DMS114 treated with DMSO at 0.1 percent for 48 hours (cell line): ENCODE measurements around the gene MAGEB2.
"Not testable (repeated sequence)": the region's sequence is repeated elsewhere in the genome, so short reads cannot be mapped to it uniquely, and the experiment has no call there.

Experiments used
- DNase-seq: peaks from one replicate; lab custom pipeline; 2025; ENCODE audit not compliant: unreplicated experiment; lab: John Stamatoyannopoulos, UW

Gene MAGEB2, protein sequence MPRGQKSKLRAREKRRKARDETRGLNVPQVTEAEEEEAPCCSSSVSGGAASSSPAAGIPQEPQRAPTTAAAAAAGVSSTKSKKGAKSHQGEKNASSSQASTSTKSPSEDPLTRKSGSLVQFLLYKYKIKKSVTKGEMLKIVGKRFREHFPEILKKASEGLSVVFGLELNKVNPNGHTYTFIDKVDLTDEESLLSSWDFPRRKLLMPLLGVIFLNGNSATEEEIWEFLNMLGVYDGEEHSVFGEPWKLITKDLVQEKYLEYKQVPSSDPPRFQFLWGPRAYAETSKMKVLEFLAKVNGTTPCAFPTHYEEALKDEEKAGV

DNA sequence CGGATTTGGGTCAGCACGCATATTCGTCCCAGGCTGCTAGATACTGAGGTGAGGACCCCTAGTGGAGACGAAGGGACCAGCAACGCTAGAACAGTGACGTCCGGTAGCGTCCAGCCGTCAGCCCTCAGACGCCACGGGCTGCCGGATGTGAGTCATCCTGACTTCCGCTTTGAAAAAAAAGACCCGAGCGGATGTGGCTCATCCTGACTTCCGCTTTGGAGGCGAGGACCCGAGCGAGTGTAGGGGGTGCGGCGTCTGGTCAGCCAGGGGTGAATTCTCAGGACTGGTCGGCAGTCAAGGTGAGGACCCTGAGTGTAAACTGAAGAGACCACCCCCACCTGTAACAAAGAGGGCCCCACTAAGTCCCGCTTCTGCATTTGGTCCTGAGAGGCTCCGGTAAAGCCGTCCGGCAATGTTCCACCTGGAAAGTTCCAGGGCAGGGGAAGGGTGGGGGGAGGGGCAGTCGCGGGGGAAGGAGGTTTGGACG, at the start of gene MAGEB2:
Gene MAGEB2, plus strand, starts transcription at position 207 of the 487 bp plus-strand sequence. CDS start 3,018 bp downstream, outside the sequence.
- DNase-seq: no peak

DNA sequence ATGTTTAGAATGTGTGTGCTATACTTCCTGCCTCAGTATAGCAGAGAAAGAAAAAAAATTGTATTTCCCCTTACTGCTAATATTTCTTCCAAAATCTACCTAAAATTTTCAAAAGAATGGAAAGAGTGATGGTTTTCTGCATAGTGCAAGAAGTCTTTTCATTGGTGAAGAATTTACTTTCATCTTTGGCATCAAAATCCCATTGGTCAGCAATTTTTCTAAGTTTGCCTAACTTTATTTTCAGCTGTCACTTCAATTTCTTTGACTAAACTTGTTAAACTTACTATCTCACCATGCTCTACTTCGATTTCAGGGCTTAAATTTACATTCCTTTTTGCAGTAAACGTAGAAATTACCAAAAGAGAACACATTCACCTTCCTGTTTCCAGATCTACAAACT, 44.5 kb upstream of the MAGEB2 start:
- no peak for DNase-seq

DNA sequence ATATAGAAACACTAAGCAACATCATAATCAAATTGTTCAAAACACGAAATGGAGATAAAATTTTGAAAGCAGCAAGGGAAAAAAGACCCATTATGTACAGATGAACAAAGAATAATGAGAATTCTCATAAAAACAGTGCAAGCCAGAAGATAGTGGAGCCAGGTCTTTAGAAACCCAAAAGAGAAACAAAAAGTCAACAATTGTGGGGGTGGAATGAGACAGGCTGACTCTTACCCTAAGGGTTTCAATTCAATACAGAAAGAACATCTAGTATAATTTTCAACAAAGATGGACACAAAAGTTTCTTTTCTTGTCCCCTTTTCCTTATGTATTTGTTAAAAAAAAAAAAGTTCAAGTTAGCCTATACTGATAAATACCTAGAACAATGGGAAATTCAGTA, 34.0 kb upstream of the MAGEB2 start:
- DNase-seq: no peak

DNA sequence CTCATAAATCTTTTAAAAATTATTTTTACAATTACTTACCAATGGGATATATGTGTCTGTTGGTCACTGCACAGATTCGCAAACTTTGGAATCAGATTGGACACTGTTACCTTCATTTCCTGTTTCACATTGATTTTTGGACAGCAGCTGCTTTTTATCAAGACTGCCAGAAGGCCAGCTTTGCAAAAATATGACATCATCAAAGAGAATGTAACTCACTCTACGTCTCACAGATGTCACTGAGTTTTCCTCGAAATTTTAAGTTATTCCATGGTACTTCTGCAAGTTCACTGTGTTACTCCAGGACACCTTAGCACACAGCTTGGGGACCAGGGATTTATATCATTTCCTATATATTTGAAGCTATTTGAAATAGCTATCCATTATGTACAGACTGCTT, 31.8 kb upstream of the MAGEB2 start:
- DNase-seq: no peak

DNA sequence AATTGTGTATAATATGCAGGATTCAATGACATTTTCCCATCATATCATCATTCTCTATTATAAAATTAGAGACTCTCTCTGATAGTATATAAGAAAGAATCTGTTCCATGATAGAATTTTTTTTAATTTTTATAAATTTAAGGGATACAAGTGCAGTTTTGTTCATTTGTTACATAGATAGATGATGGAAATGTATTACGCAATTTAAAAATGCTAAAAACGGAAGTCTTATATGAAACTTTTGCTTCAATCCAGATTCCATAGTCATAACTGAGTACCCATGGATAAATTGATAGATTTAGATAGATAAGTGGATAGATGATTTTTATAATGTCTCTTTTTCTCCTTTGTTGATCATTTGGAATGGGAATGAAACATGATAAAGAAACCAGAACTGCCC, 24.9 kb upstream of the MAGEB2 start:
- DNase-seq: no peak

DNA sequence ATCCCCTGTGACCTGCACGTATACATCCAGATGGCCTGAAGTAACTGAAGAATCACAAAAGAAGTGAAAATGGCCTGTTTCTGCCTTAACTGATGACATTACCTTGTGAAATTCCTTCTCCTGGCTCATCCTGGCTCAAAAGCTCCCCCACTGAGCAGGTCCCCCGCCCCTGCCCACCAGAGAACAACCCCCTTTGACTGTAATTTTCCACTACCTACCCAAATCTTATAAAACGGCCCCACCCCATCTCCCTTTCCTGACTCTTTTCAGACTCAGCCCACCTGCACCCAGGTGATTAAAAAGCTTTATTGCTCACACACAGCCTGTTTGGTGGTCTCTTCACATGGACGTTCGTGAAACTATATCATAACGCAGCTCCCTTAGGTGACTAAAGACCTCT, 21.5 kb upstream of the MAGEB2 start:
- not testable (repeated sequence) for DNase-seq

DNA sequence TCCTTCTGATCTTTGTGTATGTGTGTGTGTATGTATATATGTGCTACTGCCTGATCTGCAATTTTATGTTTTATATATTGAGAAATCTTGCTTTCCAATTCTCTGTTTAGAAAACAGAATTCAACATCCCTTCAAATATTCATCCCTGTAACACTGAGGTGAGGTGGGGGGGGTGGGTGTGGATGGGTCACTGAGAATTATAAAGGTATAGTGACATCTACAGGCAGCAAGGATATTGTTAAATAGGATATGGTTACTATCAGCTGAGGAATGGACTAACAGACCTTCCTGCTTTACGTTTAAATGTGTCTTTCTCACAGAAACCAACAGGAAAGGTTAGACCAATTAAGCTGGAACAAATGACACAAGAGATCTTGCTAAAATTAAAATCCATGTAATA, 19.0 kb upstream of the MAGEB2 start:
- DNase-seq: no peak

DNA sequence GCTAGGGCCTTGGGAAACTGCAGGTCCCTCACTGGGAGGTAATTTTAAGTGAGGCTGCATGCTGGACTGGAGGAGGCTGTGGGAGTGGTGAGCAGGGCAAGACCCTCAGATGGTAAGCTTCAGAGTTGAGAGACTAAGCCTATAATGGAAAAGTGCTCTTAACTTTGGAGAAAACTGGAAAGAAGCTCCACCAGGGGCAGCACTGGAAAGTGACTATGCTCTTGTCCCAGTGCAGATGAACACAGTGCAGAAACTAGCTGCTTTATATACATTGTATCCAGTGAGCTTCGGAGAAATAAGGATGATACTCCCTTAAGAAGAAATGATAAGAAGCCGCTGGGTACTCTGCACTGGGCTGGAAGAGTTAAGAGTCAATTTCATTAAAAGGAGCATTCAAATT, 3.2 kb upstream of the MAGEB2 start:
- DNase-seq: no peak

DNA sequence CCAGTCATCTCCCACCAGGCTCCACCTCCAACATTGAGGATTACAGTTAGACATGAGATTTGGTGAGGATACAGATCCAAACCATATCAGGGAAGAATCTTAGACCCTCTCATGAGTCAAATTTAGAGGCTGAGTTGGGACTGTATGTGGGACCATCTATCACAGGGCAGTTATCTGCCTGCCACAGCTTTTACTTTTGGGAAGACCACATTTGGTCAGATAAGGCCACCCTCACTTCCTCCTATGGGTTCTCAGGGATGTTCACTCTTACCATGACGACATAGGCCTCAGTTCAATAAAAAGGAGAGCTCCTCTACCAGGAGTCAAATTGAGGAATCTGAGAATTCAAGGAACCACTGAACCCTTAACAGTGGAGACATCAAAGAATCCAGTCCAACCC, 2.1 kb downstream of the MAGEB2 start:
- no peak for DNase-seq

DNA sequence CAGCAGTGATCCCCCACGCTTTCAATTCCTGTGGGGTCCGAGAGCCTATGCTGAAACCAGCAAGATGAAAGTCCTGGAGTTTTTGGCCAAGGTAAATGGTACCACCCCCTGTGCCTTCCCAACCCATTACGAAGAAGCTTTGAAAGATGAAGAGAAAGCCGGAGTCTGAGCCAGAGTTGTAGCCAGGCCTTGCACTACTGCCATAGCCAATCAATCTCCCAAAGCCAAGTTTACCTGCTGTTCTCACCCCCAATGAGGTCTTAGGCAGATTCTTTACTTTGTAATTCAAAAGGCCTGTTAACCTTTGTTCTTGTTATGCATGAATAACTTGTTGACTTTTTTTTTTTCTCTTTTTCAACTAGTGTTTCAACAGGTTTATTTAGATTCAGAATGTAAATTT, 4.0 kb downstream of the MAGEB2 start:
- DNase-seq: no peak

DNA sequence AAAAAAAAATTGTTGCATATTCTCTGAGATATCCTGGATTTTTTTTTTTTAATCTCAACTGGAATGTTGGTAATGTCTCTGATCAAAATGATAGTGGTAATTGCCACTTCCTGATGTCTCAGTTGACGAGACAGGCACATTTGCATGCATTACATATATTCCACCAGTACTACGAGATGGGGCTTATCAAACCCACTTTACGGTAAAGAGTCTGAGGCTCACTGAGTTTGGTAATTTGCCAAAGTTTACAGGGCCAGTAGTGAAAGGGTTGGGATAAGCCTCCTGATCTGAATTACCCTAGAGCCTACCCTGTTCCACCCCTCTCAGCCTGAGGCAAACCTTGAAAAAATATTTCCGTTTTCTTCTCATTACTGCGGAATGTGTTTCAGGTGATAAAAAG, 5.3 kb downstream of the MAGEB2 start:
- DNase-seq: no peak

DNA sequence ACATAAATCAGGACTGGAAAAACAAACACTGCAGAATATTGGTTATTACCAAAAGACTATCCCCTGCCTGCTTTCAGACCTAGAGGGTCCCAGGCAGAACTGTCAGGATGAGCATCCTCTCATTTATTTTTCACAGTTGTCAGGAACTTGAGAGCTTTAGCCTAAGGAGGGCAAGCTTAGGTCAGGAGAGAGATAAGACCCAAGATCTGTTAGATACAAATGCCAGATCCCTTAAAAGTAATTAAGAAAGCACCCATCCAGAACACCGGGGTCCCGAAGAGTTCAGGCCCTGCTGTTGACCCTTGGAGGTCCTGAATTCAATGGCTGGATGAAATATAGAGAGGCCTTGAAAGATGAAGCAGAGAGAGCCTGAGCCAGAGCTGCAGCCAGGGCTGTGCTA, 9.2 kb downstream of the MAGEB2 start:
- no peak for DNase-seq

DNA sequence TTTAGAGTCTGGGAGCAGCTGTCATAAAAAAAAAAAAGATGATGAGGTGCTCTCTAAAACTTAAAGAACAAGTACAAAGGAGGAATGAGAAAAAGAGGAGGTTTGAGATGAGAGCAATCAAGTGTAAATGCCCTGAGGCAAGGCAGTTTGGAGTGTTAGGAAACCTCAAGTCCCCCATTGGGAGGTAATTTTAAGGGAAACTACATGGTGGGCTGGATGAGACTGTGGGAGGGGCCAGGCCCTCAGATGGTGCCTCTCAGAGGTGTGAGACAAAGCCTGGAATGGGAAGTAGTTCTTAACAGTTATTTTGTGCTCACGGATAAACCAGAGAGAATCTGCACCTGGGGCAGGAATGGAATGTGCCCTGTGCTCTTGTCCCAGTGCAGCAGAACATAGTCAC, 13.2 kb downstream of the MAGEB2 start:
- no peak for DNase-seq

DNA sequence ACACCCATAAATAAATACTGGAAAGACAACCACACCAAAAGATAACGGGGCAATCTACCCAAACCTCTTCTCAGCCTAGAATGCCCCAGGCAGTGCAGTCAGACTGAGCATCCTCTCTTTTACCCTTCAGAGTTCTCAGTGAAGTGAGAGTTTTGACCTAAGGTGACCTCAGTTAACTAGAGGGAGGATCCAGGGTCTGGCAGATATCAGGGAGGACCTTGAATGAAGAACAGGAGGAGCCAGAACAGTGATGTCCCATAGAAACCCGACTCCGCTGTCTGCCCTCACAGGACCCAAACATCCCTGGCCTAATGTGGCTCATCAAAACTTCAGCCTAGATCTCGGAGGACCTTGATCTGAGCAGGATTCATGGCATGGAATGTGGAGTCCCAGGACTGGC, 15.0 kb downstream of the MAGEB2 start, which contains the start of gene MAGEB3:
Gene MAGEB3, plus strand, starts transcription at position 263 of the 400 bp plus-strand sequence. CDS start 5,268 bp downstream, outside the sequence.
- no peak for DNase-seq

DNA sequence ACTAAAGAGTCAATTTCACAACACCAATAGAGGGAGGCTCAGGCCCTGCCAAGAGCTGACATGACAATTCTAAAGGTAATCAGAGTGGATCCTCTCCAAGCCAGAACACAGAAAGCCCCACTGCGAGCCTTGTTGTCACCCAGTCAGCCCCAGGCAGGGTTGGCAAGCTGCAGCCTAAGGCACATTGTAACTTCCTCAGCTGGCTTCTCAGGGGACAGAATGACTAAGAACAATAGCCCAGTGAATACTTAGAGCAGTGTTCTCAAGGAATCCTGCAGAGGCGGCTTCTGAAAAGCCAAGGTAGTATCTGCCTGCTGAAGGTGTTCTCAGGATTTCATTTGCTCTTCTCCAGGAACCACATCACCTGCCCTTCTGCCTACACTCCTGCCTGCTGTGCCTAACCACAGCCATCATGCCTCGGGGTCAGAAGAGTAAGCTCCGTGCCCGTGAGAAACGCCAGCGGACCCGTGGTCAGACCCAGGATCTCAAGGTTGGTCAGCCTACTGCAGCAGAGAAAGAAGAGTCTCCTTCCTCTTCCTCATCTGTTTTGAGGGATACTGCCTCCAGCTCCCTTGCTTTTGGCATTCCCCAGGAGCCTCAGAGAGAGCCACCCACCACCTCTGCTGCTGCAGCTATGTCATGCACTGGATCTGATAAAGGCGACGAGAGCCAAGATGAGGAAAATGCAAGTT, 26.5 kb downstream of the MAGEB2 start, which contains the start of gene MAGEB4:
Gene MAGEB4, plus strand, starts transcription at position 277 of the 692 bp plus-strand sequence. Its CDS starts 136 bp downstream, at position 413.
- no peak for DNase-seq

DNA sequence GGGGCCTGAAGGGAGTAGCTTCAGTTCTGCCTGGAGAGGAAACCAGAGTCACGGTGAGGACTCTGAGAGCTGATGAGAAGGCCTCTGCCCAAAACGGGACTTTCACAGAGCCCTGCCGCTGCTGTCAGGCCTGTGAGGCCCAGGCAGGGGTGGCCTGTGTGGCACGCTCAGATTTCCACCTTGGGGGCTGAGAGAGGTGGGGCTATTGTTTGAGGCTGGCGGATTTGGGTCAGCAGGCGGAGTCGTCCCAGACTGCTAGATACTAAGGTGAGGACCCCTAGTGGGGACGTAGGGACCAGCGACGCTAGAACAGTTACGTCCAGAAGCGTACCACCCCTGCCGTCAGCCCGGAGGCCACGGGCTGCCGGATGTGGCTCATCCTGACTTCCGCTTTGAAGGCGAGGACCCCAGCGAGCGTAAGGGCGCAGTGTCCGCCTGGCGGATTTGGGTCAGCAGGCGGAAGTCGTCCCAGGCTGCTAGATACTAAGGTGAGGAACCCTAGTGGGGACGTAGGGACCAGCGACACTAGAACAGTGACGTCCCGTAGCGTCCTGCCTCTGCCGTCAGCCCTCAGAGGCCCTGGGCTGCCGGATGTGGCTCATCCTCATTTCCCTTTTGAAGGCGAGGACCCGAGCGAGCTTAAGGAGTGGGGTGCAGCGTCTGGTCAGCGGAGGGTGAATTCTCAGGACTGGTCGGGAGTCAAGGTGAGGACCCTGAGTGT, 31.6 kb downstream of the MAGEB2 start, which contains the start of gene MAGEB1:
Gene MAGEB1, plus strand, starts transcription at position 378 of the 721 bp plus-strand sequence. CDS start 3,348 bp downstream, outside the sequence.
- DNase-seq: no peak

DNA sequence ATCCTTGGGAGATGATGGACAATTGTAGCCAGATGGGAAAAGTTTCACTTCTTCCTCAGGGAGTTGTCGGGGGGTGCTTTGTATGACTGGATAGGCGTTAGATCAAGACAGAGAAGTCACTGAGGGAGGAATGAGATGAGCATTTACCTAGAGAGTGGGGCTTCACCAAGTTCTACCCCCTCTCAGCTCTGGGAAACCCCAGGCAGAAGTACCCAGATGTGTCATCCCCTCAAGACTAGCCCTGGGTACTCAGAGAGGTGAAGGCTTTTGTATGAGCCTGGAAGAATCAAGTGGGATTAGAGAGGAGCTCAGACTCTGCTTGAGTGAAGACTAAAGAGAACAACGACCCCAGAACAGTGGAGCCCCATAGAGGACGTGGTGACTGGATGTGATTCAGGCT, 33.5 kb downstream of the MAGEB2 start:
- no peak for DNase-seq

DNA sequence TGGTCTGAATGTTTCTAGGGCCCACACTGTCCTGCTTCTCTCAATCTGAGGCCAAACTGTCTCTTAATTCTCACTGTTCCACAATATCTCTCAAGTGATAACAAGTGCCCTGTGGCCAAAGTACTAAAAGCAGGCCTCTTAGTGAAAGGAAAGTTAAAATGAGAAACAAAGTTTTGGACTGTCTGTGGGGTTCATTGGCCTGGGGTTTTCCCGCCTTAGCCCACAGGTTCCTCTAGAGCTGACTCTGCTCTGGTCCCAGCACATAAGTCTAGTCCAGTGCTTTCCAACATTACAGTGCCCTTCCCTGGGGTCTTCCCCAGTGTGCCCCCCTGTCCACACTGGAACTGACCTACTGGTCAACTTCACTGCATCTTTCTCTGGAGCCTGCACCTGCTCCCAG, 37.9 kb downstream of the MAGEB2 start:
- no peak for DNase-seq

DNA sequence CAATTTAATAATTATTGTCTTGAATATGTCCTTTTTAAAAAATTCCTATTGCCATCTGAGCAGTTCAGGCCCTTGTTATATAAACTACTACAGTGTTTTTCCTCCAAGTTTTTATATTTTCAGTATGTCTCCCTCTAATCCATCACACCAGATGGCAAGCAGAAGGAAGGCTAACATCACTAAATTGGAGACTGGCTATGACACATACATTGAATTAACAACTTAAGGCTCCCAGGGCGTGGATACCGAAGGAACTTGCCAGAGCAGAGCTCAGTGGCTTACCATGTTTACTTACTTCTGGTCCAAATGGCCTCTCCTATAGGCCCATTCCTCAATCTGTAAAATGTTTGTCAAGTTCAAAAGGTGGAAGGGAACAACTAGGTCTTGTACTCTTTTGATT, 44.6 kb downstream of the MAGEB2 start:
- DNase-seq: no peak

DNA sequence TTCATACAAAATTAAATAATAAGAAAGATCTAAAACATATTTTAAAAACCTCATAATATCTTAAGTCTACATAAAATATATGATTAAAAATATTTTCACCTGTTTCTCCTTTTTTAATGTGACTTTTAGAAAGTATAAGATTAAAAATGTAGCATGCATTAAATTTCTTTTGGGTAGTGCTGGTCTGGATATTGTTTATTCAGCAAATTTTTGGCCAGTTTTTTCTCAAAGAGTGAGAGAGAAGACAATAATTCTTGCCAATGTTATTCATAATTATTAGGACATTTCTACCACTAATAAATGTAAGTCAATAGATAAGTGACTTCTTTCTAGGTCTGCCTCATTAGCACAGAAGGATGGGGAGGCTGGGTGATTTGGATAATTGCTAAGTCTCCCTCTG, 45.6 kb downstream of the MAGEB2 start:
- no peak for DNase-seq

DNA sequence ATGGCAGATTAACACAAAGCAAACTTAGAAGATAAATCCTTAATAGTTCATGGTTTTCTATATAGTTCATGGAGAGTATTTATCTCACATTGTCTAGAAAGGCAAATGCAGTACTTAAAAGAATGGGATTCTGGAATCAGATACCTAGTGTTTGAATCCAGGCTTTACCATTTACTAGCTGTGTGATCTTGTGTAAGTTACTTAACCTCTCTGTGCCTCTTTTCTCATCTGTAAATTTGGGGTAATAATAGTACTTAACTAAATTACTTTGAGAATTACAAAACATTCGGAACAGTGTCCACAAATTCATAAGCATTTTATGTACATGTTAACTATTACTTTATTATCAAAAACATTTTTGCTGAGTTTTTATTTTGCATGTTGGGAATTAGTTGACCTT, 47.4 kb downstream of the MAGEB2 start:
- DNase-seq: no peak
